Measurements from ENCODE around the gene TIPARP. TPM values are rescaled to one million over a fixed set of nuclear protein-coding genes. Genes with fewer than 3 reads are reported as not detected.

TIPARP gene
- total RNA-seq, 1 experiment from 2014 or later, result 22.1 TPM

GRCh38 chr3:156702367-156702766 lies 28.0 kb downstream of the TIPARP start:
- intact Hi-C loops (cut with micrococcal nuclease; ENCODE audit: unreplicated experiment) (no loop called here), in situ Hi-C loops (cut with HindIII; ENCODE audit: low pct_unique_long_range_greater_than_20kb, low sequenced_read_pairs) (no loop called here)
- POLR2A ChIA-PET, result no interaction called here
- CTCF ChIA-PET, result no interaction called here
- no peak for ATAC-seq
- no peaks in the 10 kb centered on the region for H3K9me3 ChIP-seq (ENCODE audit: control insufficient read depth, insufficient read depth, low read depth, low read length)
- H3K27me3 ChIP-seq (ENCODE audit: control insufficient read depth, insufficient read depth, low read length), result no peaks in the 10 kb centered on the region
- TF ChIP-seq, protein P1, sequence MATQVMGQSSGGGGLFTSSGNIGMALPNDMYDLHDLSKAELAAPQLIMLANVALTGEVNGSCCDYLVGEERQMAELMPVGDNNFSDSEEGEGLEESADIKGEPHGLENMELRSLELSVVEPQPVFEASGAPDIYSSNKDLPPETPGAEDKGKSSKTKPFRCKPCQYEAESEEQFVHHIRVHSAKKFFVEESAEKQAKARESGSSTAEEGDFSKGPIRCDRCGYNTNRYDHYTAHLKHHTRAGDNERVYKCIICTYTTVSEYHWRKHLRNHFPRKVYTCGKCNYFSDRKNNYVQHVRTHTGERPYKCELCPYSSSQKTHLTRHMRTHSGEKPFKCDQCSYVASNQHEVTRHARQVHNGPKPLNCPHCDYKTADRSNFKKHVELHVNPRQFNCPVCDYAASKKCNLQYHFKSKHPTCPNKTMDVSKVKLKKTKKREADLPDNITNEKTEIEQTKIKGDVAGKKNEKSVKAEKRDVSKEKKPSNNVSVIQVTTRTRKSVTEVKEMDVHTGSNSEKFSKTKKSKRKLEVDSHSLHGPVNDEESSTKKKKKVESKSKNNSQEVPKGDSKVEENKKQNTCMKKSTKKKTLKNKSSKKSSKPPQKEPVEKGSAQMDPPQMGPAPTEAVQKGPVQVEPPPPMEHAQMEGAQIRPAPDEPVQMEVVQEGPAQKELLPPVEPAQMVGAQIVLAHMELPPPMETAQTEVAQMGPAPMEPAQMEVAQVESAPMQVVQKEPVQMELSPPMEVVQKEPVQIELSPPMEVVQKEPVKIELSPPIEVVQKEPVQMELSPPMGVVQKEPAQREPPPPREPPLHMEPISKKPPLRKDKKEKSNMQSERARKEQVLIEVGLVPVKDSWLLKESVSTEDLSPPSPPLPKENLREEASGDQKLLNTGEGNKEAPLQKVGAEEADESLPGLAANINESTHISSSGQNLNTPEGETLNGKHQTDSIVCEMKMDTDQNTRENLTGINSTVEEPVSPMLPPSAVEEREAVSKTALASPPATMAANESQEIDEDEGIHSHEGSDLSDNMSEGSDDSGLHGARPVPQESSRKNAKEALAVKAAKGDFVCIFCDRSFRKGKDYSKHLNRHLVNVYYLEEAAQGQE (IDR thresholded peaks at IDR 0.05; ENCODE audit: insufficient read depth in 1 of 2, low read depth in 2 of 2, low read length in 1 of 2), result no peak
- TF ChIP-seq CTCF (IDR thresholded peaks at IDR 0.05) (no peak), POLR2AphosphoS5 (IDR thresholded peaks at IDR 0.05; ENCODE audit: low read depth, low read length) (no peak), SIN3A (IDR thresholded peaks at IDR 0.05; ENCODE audit: borderline replicate concordance, insufficient read depth, low read depth, low read length) (no peak), TCF7L2 (IDR thresholded peaks at IDR 0.05; ENCODE audit: low read depth, low read length) (no peak)
- H3K4me3 ChIP-seq (ENCODE audit: low read depth in 2 of 2, low read length in 2 of 2), result no peak overlapping the region
- H3K27ac ChIP-seq (ENCODE audit: low read length), result no peak overlapping the region
- peaks cover 7% of the 10 kb centered on the region; the same call in 1 of the 2 replicates for H3K36me3 ChIP-seq (ENCODE audit: control insufficient read depth, insufficient read depth, low read length)
- no peak for DNase-seq (ENCODE audit: low read depth, low spot score)
- BruUV-seq (replicated peaks), result no TSS peak
- H3K4me1 ChIP-seq (ENCODE audit: control insufficient read depth, insufficient read depth, low read length), result peaks cover 4% of the 10 kb centered on the region; the same call in 1 of the 2 replicates

- in situ Hi-C loops (cut with HindIII; ENCODE audit: low pct_unique_long_range_greater_than_20kb, low sequenced_read_pairs) (no loop called here), intact Hi-C loops (cut with micrococcal nuclease; ENCODE audit: unreplicated experiment) (no loop called here)
- peaks cover 7% of the 10 kb centered on the region; the same call in 1 of the 2 replicates for H3K36me3 ChIP-seq (ENCODE audit: control insufficient read depth, insufficient read depth, low read length)
- no TSS peak for BruUV-seq (replicated peaks)
- no peak overlapping the region for H3K27ac ChIP-seq (ENCODE audit: low read length)
- ATAC-seq (no peak), DNase-seq (ENCODE audit: low read depth, low spot score) (no peak)
- ChIA-PET CTCF (no interaction called here), POLR2A (no interaction called here)
- no peaks in the 10 kb centered on the region for H3K9me3 ChIP-seq (ENCODE audit: control insufficient read depth, insufficient read depth, low read depth, low read length)
- H3K4me1 ChIP-seq (ENCODE audit: control insufficient read depth, insufficient read depth, low read length), result peaks cover 4% of the 10 kb centered on the region; the same call in 1 of the 2 replicates
- TF ChIP-seq SIN3A (IDR thresholded peaks at IDR 0.05; ENCODE audit: borderline replicate concordance, insufficient read depth, low read depth, low read length) (no peak), POLR2AphosphoS5 (IDR thresholded peaks at IDR 0.05; ENCODE audit: low read depth, low read length) (no peak), CTCF (IDR thresholded peaks at IDR 0.05) (no peak), TCF7L2 (IDR thresholded peaks at IDR 0.05; ENCODE audit: low read depth, low read length) (no peak)
- TF ChIP-seq, protein P1 (IDR thresholded peaks at IDR 0.05; ENCODE audit: insufficient read depth in 1 of 2, low read depth in 2 of 2, low read length in 1 of 2), result no peak
- no peaks in the 10 kb centered on the region for H3K27me3 ChIP-seq (ENCODE audit: control insufficient read depth, insufficient read depth, low read length)
- H3K4me3 ChIP-seq (ENCODE audit: low read depth in 2 of 2, low read length in 2 of 2), result no peak overlapping the region
These were observed 30.1 kb downstream of the TIPARP start for GRCh38 chr3:156704370-156705036.
